Hepatocyte (in vitro differentiated cells): ENCODE data around the gene TRIM34. TPM values are rescaled to one million over a fixed set of nuclear protein-coding genes. Genes with fewer than 3 reads are reported as not detected.

Experiments
- DNase-seq: peaks from one replicate; pipeline ENCODE4 v3.0.0-alpha.2; 2016; ENCODE audit warnings: low spot score
- H2AFZ ChIP-seq: fragments of 200-600 bp; sonication (generic); 2 replicates; pipeline ENCODE4 v1.6.0; 2016; ENCODE audit warnings: antibody characterized with exemption, mild to moderate bottlenecking
- H3K27ac ChIP-seq: fragments of 200-600 bp; sonication (generic); 2 replicates; pipeline ENCODE4 v1.5.1; 2016; ENCODE audit warnings: mild to moderate bottlenecking
- H3K27me3 ChIP-seq: fragments of 200-600 bp; sonication (generic); 2 replicates; pipeline ENCODE4 v1.6.1; 2016
- H3K36me3 ChIP-seq: fragments of 200-600 bp; sonication (generic); replicated peaks from 2 replicates; pipeline ENCODE4 v1.5.1; 2016; ENCODE audit warnings: low read depth; ENCODE audit not compliant: insufficient read depth
- H3K4me1 ChIP-seq: fragments of 200-600 bp; sonication (generic); 2 replicates; pipeline ENCODE4 v1.5.1; 2016; ENCODE audit warnings: mild to moderate bottlenecking, moderate library complexity; ENCODE audit not compliant: insufficient read depth
- H3K4me2 ChIP-seq: fragments of 200-600 bp; sonication (generic); 2 replicates; pipeline ENCODE4 v1.6.0; 2016
- H3K4me3 ChIP-seq: fragments of 200-600 bp; sonication (generic); 2 replicates; pipeline ENCODE4 v1.5.1; 2016; ENCODE audit warnings: mild to moderate bottlenecking
- H3K79me2 ChIP-seq: fragments of 200-600 bp; sonication (generic); 2 replicates; pipeline ENCODE4 v1.6.0; 2017; ENCODE audit warnings: mild to moderate bottlenecking
- H3K9me2 ChIP-seq: fragments of 200-600 bp; sonication (generic); replicated peaks from 2 replicates; pipeline ENCODE4 v1.6.0; 2017; ENCODE audit warnings: mild to moderate bottlenecking; ENCODE audit not compliant: insufficient read depth
- H3K9me3 ChIP-seq: fragments of 200-600 bp; sonication (generic); 2 replicates; pipeline ENCODE4 v1.5.1; 2016; ENCODE audit warnings: low read depth, mild to moderate bottlenecking
- H4K20me1 ChIP-seq: fragments of 200-600 bp; sonication (generic); 2 replicates; pipeline ENCODE4 v1.6.0; 2016; ENCODE audit warnings: mild to moderate bottlenecking; ENCODE audit not compliant: insufficient read depth, poor library complexity, severe bottlenecking
- CTCF ChIP-seq: fragments of 200-600 bp; sonication (generic); IDR thresholded peaks from 2 replicates; pipeline ENCODE4 v1.5.1; 2016; ENCODE audit warnings: antibody characterized with exemption, mild to moderate bottlenecking; ENCODE audit not compliant: poor library complexity
- EZH2 ChIP-seq: fragments of 200-600 bp; sonication (generic); IDR thresholded peaks from 2 replicates; pipeline ENCODE4 v1.6.1; 2016; ENCODE audit warnings: antibody characterized with exemption, mild to moderate bottlenecking, borderline replicate concordance
- EZH2phosphoT487 ChIP-seq: fragments of 200-600 bp; sonication (generic); IDR thresholded peaks from one replicate; pipeline ENCODE4 v1.6.1; 2018; ENCODE audit warnings: antibody characterized with exemption, mild to moderate bottlenecking, low read depth, moderate library complexity; ENCODE audit not compliant: unreplicated experiment, severe bottlenecking
- WGBS: methylation state at CpG from one replicate; pipeline ENCODE4 v1.1.6; 2016; ENCODE audit warnings: low lambda C conversion rate; ENCODE audit errors: missing lambda C conversion rate; 5-methylcytosine and 5-hydroxymethylcytosine counted together
- polyA plus RNA-seq: library from polyadenylated mRNA; unstranded; fragments of >200 nt; fragmentation: Nextera tagmentation; extraction: Ambion mirVana; gene quantifications from 2 replicates; pipeline ENCODE4 v1.2.1, GENCODE V29; 2016
- total RNA-seq: library from RNA; depleted of rRNA; stranded (reverse); fragments of >200 nt; gene quantifications from 2 replicates; pipeline ENCODE4 v1.2.3, GENCODE V29; 2014

The TRIM34 gene
- total and polyA plus RNA-seq, 2 experiments from 2014 or later: 3.6 to 14.6 TPM

GRCh38 chr11:5605849-5606248 lies 19.0 kb upstream of the TRIM34 start:
- peak; percentile 31 for DNase-seq
- H3K4me3 ChIP-seq: no peak overlapping the region
- WGBS: 81% methylated on average over 5 of the region's 5 CpGs
- no peaks in the 10 kb centered on the region for H3K79me2 ChIP-seq
- no peak overlapping the region for H3K4me2 ChIP-seq
- no peaks in the 10 kb centered on the region for H3K36me3 ChIP-seq
- TF ChIP-seq CTCF: no peak
- no peak for TF ChIP-seq EZH2
- TF ChIP-seq EZH2phosphoT487: no peak
- no peaks in the 10 kb centered on the region for H3K9me2 ChIP-seq
- no peaks in the 10 kb centered on the region for H3K27me3 ChIP-seq
- no peaks in the 10 kb centered on the region for H3K9me3 ChIP-seq
- no peak overlapping the region for H3K27ac ChIP-seq
- no peak overlapping the region for H2AFZ ChIP-seq
- no peaks in the 10 kb centered on the region for H4K20me1 ChIP-seq
- H3K4me1 ChIP-seq: no peaks in the 10 kb centered on the region

- Histone ChIP-seq H3K27ac (no peak overlapping the region), H3K27me3 (no peaks in the 10 kb centered on the region)
- 81% methylated on average over 6 of the region's 6 CpGs for WGBS
These were observed 16.0 kb upstream of the TRIM34 start for GRCh38 chr11:5608808-5609207.

GRCh38 chr11:5610446-5610845 lies 14.4 kb upstream of the TRIM34 start:
- Histone ChIP-seq H2AFZ (no peak overlapping the region), H3K4me1 (no peaks in the 10 kb centered on the region), H3K36me3 (no peaks in the 10 kb centered on the region), H4K20me1 (no peaks in the 10 kb centered on the region), H3K27ac (no peak overlapping the region), H3K9me3 (no peaks in the 10 kb centered on the region), H3K9me2 (no peaks in the 10 kb centered on the region), H3K4me3 (no peak overlapping the region), H3K4me2 (no peak overlapping the region), H3K79me2 (no peaks in the 10 kb centered on the region), H3K27me3 (no peaks in the 10 kb centered on the region)
- WGBS: 91% methylated on average over 5 of the region's 5 CpGs
- TF ChIP-seq CTCF: no peak
- TF ChIP-seq EZH2: no peak
- TF ChIP-seq EZH2phosphoT487: no peak
- DNase-seq: no peak

More at GRCh38 chr11:5608808-5609207, 16.0 kb upstream of the TRIM34 start:
- H3K36me3 ChIP-seq: no peaks in the 10 kb centered on the region
- no peaks in the 10 kb centered on the region for H4K20me1 ChIP-seq
- no peaks in the 10 kb centered on the region for H3K4me1 ChIP-seq
- H3K9me3 ChIP-seq: no peaks in the 10 kb centered on the region
- no peak overlapping the region for H3K4me2 ChIP-seq
- no peaks in the 10 kb centered on the region for H3K9me2 ChIP-seq
- TF ChIP-seq CTCF (no peak), EZH2phosphoT487 (no peak), EZH2 (no peak)
- no peak for DNase-seq
- no peaks in the 10 kb centered on the region for H3K79me2 ChIP-seq
- no peak overlapping the region for H2AFZ ChIP-seq
- H3K4me3 ChIP-seq: no peak overlapping the region

- Histone ChIP-seq H3K9me3 (no peaks in the 10 kb centered on the region), H3K4me1 (no peaks in the 10 kb centered on the region), H2AFZ (no peak overlapping the region), H4K20me1 (no peaks in the 10 kb centered on the region), H3K27me3 (no peaks in the 10 kb centered on the region), H3K79me2 (no peaks in the 10 kb centered on the region), H3K4me3 (no peak overlapping the region), H3K36me3 (no peaks in the 10 kb centered on the region), H3K4me2 (no peak overlapping the region), H3K27ac (no peak overlapping the region), H3K9me2 (no peaks in the 10 kb centered on the region)
- 93% methylated on average over 11 of the region's 11 CpGs for WGBS
- TF ChIP-seq EZH2 (no peak), CTCF (no peak), EZH2phosphoT487 (no peak)
- DNase-seq: no peak
These were observed 13.2 kb upstream of the TRIM34 start for GRCh38 chr11:5611627-5612026.
